ENCODE measurements around the gene ZHX3. TPM values are rescaled to one million over a fixed set of nuclear protein-coding genes. Genes with fewer than 3 reads are reported as not detected.
A peak's percentile ranks its signal among the peaks of the same experiment; 100 is the strongest.

ZHX3 gene
- total RNA-seq, 4 donors from 2014 or later: 20.1 to 30.0 (median 25.9) TPM

- Histone ChIP-seq H3K4me3 (no peak overlapping the region), H3K36me3 (peaks cover 0 to 17% of the 10 kb centered on the region in 2 donors)
- intact Hi-C loops (cut with DNase I; ENCODE audit: low total_unique reads): no loop called here
These were observed 139.0 kb downstream of the ZHX3 start for GRCh38 chr20:41178495-41178894.

GRCh38 chr20:41177636-41178035, 139.9 kb downstream of the ZHX3 start:
- DNase-seq (peak in 1 of 2 donors; percentile 56), ATAC-seq (peak; percentile 39 to 47)
- H3K4me1 ChIP-seq: peaks cover 66 to 71% of the 10 kb centered on the region in 2 donors
- H3K27ac ChIP-seq: peak overlapping the region; percentile 68 to 80 (median 76)
- H3K9me3 ChIP-seq: no peaks in the 10 kb centered on the region
- no peak for TF ChIP-seq CTCF (IDR thresholded peaks at IDR 0.05 in 4 of 5, conservative IDR thresholded peaks at IDR 0.05 in 1 of 5)
- intact Hi-C loops (cut with DNase I; ENCODE audit: low total_unique reads) (no loop called here), in situ Hi-C loops (cut with MboI; ENCODE audit: low sequenced_read_pairs in 4 of 4) (loop anchor here (5.0 to 10.0 kb wide), 2 partner anchors 47 to 50 kb away; no protein-coding TSS in a partner anchor)
- no peak overlapping the region for H3K4me3 ChIP-seq
- H3K27me3 ChIP-seq: no peaks in the 10 kb centered on the region
- peaks cover 0 to 17% of the 10 kb centered on the region in 2 donors for H3K36me3 ChIP-seq

More at GRCh38 chr20:41178495-41178894, 139.0 kb downstream of the ZHX3 start:
- DNase-seq: peak in 1 of 2 donors; percentile 4
- H3K27me3 ChIP-seq: no peaks in the 10 kb centered on the region
- in situ Hi-C loops (cut with MboI; ENCODE audit: low sequenced_read_pairs in 4 of 4): loop anchor here (5.0 to 10.0 kb wide), 2 partner anchors 46 to 49 kb away; no protein-coding TSS in a partner anchor
- H3K4me1 ChIP-seq: peaks cover 57 to 62% of the 10 kb centered on the region in 2 donors
- peak overlapping the region; percentile 68 to 80 (median 76) for H3K27ac ChIP-seq
- TF ChIP-seq POLR2A (IDR thresholded peaks at IDR 0.05) (no peak), CTCF (IDR thresholded peaks at IDR 0.05 in 4 of 5, conservative IDR thresholded peaks at IDR 0.05 in 1 of 5) (no peak)
- no peak for ATAC-seq
- no peaks in the 10 kb centered on the region for H3K9me3 ChIP-seq

GRCh38 chr20:41176711-41177552, 140.6 kb downstream of the ZHX3 start:
- DNase-seq: no peak
- H3K4me3 ChIP-seq: no peak overlapping the region
- peaks cover 0 to 12% of the 10 kb centered on the region in 2 donors for H3K36me3 ChIP-seq
- peak overlapping the region; percentile 68 to 80 (median 76) for H3K27ac ChIP-seq
- H3K4me1 ChIP-seq: peaks cover 71 to 78% of the 10 kb centered on the region in 2 donors
- H3K27me3 ChIP-seq: no peaks in the 10 kb centered on the region
- in situ Hi-C loops (cut with MboI; ENCODE audit: low sequenced_read_pairs in 4 of 4) (loop anchor here (5.0 to 10.0 kb wide), 2 partner anchors 48 to 50 kb away; no protein-coding TSS in a partner anchor), intact Hi-C loops (cut with DNase I; ENCODE audit: low total_unique reads) (no loop called here)
- ATAC-seq: no peak
- no peaks in the 10 kb centered on the region for H3K9me3 ChIP-seq
- TF ChIP-seq POLR2A (IDR thresholded peaks at IDR 0.05) (no peak), CTCF (IDR thresholded peaks at IDR 0.05 in 4 of 5, conservative IDR thresholded peaks at IDR 0.05 in 1 of 5) (no peak)

- Histone ChIP-seq H3K27me3 (no peaks in the 10 kb centered on the region), H3K4me1 (peaks cover 71 to 81% of the 10 kb centered on the region in 2 donors), H3K9me3 (no peaks in the 10 kb centered on the region), H3K36me3 (peaks cover 0 to 12% of the 10 kb centered on the region in 2 donors), H3K27ac (peak overlapping the region; percentile 68 to 80 (median 76)), H3K4me3 (no peak overlapping the region)
- no peak for TF ChIP-seq POLR2A (IDR thresholded peaks at IDR 0.05)
- no peak for TF ChIP-seq CTCF (IDR thresholded peaks at IDR 0.05 in 4 of 5, conservative IDR thresholded peaks at IDR 0.05 in 1 of 5)
- in situ Hi-C loops (cut with MboI; ENCODE audit: low sequenced_read_pairs in 4 of 4): loop anchor here (5.0 to 10.0 kb wide), 2 partner anchors 49 to 51 kb away; no protein-coding TSS in a partner anchor
- ATAC-seq (no peak), DNase-seq (peak in 1 of 2 donors; percentile 5)
- intact Hi-C loops (cut with DNase I; ENCODE audit: low total_unique reads): no loop called here
These were observed 141.7 kb downstream of the ZHX3 start for GRCh38 chr20:41175727-41176330.
